GM12891 (cell line): ENCODE data around the gene TAS2R16.

ENCODE experiments used
- POLR2A ChIP-seq: IDR thresholded peaks from 2 replicates; pipeline ENCODE4 v1.6.1; 2011; ENCODE audit warnings: low read depth, low read length, control low read depth
- POLR2AphosphoS5 ChIP-seq: IDR thresholded peaks from 2 replicates; pipeline ENCODE4 v1.6.1; 2011; ENCODE audit warnings: low read depth, low read length, control low read depth
- POU2F2 ChIP-seq: IDR thresholded peaks from 2 replicates; pipeline ENCODE4 v1.6.1; 2011; ENCODE audit warnings: low read depth, mild to moderate bottlenecking, control low read depth, low read length, moderate library complexity
- TAF1 ChIP-seq: IDR thresholded peaks from 2 replicates; pipeline ENCODE4 v1.6.1; 2011; ENCODE audit warnings: low read depth, low read length, control low read depth

- TF ChIP-seq POLR2AphosphoS5 (no peak), POLR2A (no peak), TAF1 (no peak), POU2F2 (no peak)
Observed at GRCh38 chr7:123024989-123025758, 29.7 kb upstream of the TAS2R16 start.
